ENCODE data around the gene CFAP99.

CFAP99 gene

DNA sequence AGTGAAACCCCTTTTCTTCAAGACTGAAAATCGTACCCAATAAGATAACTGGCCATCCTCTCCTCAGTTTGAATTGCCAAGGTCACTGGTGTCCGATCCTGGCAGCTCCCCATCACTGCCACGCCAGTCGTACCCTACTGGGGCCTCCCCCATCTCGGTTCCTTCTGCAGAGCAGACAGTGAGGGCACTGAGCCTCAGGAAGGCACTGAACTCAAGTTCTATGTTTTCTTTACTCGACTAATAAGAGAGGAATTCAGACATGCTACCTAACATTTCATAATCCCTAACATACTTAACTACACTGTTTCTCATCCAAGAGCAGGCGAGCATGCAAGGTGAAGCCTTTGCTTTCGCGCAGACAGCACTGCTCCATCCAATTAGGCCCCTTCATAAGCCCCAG is 23.7 kb upstream of the CFAP99 start:
- Mint-ChIP-seq H3K9me3 (no peaks in the 10 kb centered on the region), H3K4me3 (no peak overlapping the region), H3K27ac (ENCODE audit: low read depth) (no peak overlapping the region), H3K36me3 (ENCODE audit: insufficient read depth) (peaks cover 7% of the 10 kb centered on the region), H3K4me1 (peaks cover 63% of the 10 kb centered on the region), H3K27me3 (no peaks in the 10 kb centered on the region)
- no peak for DNase-seq (ENCODE audit: low spot score in 2 of 2)
- ATAC-seq (replicated peaks; ENCODE audit: extremely low read depth, poor library complexity, severe bottlenecking) = no peak

DNA sequence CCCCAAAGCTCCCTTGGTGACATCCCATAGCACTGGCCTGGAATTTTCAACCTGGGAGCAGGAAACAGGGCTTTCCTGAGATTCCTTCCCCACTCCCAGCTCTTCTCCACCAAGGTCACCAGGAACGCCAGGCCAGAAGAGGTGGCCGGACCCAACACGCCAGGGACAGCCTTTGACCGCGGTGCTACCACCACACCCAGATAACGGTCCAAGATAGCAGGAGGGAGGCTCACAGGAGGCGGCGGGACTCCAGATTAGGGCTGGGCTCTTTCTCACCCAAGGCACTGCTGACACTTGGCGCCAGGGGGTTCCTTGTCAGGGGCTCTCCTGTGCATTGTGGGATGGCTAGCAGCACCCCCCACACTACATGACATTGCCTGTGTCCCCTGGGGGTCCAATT is 23.2 kb upstream of the CFAP99 start:
- Mint-ChIP-seq H3K4me3 (no peak overlapping the region), H3K36me3 (ENCODE audit: insufficient read depth) (peaks cover 7% of the 10 kb centered on the region), H3K27ac (ENCODE audit: low read depth) (no peak overlapping the region), H3K9me3 (no peaks in the 10 kb centered on the region), H3K27me3 (no peaks in the 10 kb centered on the region), H3K4me1 (peaks cover 63% of the 10 kb centered on the region)
- DNase-seq (ENCODE audit: low spot score in 2 of 2) = no peak
- ATAC-seq (replicated peaks; ENCODE audit: extremely low read depth, poor library complexity, severe bottlenecking) = no peak

DNA sequence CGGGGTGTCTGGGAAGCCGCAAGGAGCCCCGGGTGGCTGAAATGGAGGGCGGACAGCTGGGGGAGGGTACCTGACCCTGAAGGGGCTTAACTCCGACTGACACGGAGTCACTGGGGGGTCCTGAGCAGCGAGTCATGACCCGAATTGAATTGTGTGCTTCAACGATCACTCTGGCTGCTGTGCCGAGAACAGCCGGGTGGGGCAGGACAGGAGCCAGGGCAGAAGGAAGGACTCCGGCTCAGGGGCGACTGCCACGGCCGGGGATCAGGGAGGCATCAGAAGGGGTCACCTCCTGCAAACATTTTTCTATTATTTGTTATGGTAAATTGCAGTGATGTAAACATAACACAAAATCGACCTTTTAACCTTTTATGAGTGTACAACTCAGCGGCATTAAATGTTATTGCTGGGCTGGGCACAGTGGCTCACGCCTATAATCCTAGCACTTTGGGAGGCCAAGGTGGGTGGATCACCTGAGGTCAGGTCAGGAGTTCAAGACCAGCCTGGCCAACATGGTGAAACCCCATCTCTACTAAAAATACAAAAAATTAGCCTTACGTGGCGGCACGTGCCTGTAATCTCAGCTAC is 21.9 kb upstream of the CFAP99 start:
- DNase-seq (ENCODE audit: low spot score in 2 of 2) (no peak), ATAC-seq (replicated peaks; ENCODE audit: extremely low read depth, poor library complexity, severe bottlenecking) (no peak)
- peaks cover 58% of the 10 kb centered on the region for H3K4me1 Mint-ChIP-seq
- H3K27ac Mint-ChIP-seq (ENCODE audit: low read depth) = no peak overlapping the region
- H3K4me3 Mint-ChIP-seq = no peak overlapping the region
- no peaks in the 10 kb centered on the region for H3K27me3 Mint-ChIP-seq
- H3K36me3 Mint-ChIP-seq (ENCODE audit: insufficient read depth) = peaks cover 7% of the 10 kb centered on the region
- H3K9me3 Mint-ChIP-seq = no peaks in the 10 kb centered on the region

DNA sequence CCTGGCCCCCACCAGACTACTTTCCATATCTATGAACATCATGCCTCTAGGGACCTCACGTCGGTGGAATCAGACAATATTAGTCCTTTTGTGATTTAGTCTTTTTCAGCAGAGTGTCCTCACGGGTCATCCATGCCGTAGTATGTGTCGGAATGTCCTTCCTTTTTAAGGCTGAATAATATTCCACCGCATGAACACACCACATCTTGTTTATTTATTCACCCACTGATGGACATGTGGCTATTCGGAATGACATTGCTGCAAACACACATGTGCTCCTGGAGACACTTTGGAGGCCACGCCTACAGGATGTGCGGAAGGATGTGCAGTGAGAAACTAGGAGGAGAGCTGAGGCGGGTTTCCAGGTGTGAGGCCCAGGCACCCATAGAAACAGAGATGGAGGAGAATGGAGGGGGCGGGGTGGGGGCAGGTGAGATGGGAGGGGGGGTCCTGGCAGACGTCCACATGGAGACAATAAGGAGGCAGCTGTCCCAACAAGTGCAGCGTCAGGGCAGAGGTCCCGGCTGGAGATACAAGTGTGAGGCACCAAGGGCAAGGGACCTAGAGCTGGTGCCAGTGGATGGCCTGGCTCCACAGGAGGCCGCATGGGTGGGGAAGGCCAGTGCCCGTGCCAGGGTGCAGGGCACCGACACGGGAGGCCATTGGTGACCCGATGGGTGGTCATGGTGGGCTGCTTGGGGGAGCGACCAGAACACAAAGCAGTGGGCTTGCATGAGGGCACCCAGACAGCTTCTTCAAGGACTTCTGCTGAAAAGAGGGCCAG is 21.0 kb upstream of the CFAP99 start:
- ATAC-seq (replicated peaks; ENCODE audit: extremely low read depth, poor library complexity, severe bottlenecking) (no peak), DNase-seq (ENCODE audit: low spot score in 2 of 2) (no peak)
- H3K4me3 Mint-ChIP-seq = no peak overlapping the region
- peaks cover 8% of the 10 kb centered on the region for H3K36me3 Mint-ChIP-seq (ENCODE audit: insufficient read depth)
- H3K9me3 Mint-ChIP-seq = no peaks in the 10 kb centered on the region
- H3K27ac Mint-ChIP-seq (ENCODE audit: low read depth) = peak overlapping the region; percentile 30
- H3K4me1 Mint-ChIP-seq = peaks cover 57% of the 10 kb centered on the region
- no peaks in the 10 kb centered on the region for H3K27me3 Mint-ChIP-seq

DNA sequence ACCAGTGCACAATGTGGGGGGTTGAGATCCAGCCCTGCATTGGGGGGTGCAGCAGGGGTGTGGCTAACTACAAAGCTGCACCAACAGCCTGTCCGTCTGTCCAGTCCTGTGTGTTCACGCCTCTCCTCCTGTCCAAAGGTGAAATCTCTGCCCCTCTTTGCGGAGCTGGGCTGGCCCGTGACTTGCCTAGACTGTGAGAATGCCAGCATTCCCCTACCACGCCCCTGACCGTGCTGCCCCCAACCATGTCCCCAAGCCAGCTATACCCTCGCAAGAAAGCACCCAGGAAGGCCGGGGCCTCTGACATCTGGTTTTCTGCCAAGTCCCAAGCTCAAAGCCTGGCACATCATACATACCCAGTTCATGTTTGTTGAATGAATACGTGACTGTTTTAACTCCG is 19.5 kb upstream of the CFAP99 start:
- Mint-ChIP-seq H3K27me3 (no peaks in the 10 kb centered on the region), H3K27ac (ENCODE audit: low read depth) (peak overlapping the region; percentile 57), H3K4me3 (no peak overlapping the region), H3K9me3 (no peaks in the 10 kb centered on the region), H3K36me3 (ENCODE audit: insufficient read depth) (peaks cover 6% of the 10 kb centered on the region), H3K4me1 (peaks cover 52% of the 10 kb centered on the region)
- ATAC-seq (replicated peaks; ENCODE audit: extremely low read depth, poor library complexity, severe bottlenecking) (no peak), DNase-seq (ENCODE audit: low spot score in 2 of 2) (no peak)

DNA sequence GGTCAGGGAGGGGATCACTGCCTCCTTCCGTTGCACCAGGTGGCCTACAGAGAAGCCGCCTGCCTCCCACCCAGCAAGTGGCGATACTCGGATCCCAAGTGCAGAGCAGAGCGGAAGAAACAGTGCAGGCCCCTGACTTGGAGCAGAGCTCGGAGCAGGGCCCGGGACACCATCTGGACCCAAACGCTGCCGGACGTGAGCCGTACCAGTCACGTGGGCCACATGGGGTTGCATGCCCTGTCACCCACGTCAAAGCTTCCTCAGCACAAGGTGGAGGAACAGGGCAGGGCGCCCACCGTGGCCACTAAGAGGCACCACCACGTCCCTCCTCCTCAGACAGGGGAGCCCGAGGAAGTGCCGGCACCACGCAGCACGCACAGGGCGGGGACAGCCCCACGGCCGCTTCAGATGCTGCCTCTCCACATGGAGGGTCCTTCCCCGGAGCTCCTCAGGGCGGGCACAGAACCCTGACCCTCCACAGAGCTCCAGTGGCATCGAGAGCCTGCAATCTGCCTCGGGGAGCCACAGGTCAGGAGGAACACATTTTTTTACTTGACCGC is 19.0 kb upstream of the CFAP99 start:
- Mint-ChIP-seq H3K36me3 (ENCODE audit: insufficient read depth) (peaks cover 7% of the 10 kb centered on the region), H3K27ac (ENCODE audit: low read depth) (peak overlapping the region; percentile 57), H3K9me3 (no peaks in the 10 kb centered on the region), H3K4me1 (peaks cover 53% of the 10 kb centered on the region), H3K27me3 (no peaks in the 10 kb centered on the region), H3K4me3 (no peak overlapping the region)
- DNase-seq (ENCODE audit: low spot score in 2 of 2) (no peak), ATAC-seq (replicated peaks; ENCODE audit: extremely low read depth, poor library complexity, severe bottlenecking) (no peak)

DNA sequence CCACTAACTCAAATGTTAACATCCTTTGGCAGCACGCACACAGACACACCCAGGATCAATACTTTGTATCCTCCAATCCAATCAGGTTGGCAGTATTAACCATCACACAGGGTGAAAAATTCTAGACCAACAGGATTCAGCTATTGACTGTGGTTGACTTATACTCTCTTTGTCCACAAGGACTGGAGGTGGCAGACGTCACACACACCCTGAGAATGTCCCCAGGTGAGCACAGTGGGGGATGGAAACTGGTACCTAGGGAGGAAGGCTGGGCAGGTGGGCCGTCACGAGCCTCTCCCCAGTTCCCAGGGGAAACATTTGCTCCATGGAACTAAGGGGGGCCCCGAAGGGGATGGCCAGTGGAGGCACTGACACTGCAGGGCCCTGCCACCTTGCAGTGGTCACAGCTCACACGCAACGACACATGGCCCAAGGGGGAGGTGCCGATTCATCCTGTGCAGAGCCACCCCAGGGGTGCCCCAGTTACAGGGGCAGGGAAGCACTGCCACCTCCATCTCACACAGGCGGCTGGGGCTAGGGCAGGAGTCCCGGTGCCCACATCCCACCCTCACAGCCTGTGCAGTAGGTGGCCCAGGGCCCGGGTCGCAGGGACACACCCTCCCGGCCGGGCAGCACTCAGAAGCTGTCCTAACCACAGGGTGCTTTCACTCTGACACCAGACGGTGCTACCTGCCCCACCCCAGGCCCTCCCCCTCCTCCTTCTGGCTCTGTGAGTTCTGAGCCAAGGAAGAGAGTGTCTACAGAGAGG is 17.7 kb upstream of the CFAP99 start:
- DNase-seq (ENCODE audit: low spot score in 2 of 2) = no peak
- Mint-ChIP-seq H3K4me1 (peaks cover 47% of the 10 kb centered on the region), H3K9me3 (no peaks in the 10 kb centered on the region), H3K36me3 (ENCODE audit: insufficient read depth) (peaks cover 8% of the 10 kb centered on the region), H3K27me3 (no peaks in the 10 kb centered on the region), H3K4me3 (peak overlapping the region; percentile 19), H3K27ac (ENCODE audit: low read depth) (peak overlapping the region; percentile 16)
- ATAC-seq (replicated peaks; ENCODE audit: extremely low read depth, poor library complexity, severe bottlenecking) = peak; percentile 31

DNA sequence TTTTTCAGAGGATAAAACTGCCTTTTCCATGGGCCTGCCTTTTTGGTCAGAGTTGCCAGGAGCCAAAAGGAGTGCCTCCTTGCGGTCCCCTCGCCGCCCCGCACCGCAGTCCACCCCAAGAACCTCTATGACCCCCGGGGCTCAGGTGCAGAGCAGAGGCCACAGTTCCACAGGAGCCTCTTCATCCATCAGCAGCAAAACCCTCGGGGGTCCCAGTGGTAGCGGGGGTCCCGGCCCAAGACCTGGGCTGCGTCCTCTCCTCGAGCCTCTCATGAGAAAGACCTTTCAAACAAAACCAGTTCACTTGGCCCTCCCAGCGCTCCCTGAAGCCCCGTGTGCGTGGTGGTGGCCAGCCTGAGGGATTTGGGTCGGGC is 17.2 kb upstream of the CFAP99 start:
- peaks cover 49% of the 10 kb centered on the region for H3K4me1 Mint-ChIP-seq
- H3K27ac Mint-ChIP-seq (ENCODE audit: low read depth) = peak overlapping the region; percentile 16
- no peak for DNase-seq (ENCODE audit: low spot score in 2 of 2)

DNA sequence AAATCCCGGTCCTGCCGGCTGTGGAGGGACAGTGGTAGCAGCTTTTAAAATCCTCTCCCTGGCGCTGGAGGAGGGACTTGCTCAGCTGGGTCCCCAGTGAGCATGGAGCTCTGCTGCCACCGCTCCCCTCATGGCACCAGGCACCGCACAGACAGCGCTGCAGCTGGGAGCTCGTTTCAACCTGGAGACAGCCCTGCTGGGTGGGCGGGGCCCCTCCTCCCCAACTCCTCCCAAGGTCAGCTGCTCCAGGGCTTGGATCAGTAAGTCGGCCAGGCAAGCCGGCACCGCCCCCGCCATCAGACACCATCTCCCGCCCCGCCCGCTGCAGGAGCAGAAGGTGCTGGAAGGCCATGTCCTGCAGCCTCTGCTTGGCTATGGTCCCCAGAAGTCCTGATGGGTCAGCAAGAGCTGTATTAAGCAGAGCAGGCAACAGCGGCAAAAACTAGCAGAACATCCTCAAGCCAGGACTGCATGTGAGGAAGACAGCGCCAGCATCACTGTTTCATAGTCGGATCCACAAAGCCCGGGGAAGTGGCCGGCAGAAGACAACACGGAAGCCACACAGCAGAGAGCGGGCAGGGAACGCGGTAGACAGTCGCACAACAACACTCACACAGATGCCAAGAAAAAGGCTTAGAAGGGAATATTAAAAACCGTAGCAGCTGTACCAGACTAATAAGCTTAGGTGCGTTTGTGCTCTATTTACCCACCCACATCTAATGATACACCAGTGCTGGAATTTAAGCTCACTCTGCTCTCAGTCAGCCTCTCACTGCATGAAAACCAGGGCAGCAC is 16.5 kb upstream of the CFAP99 start:
- no peak for ATAC-seq (replicated peaks; ENCODE audit: extremely low read depth, poor library complexity, severe bottlenecking)
- peak overlapping the region; percentile 16 for H3K27ac Mint-ChIP-seq (ENCODE audit: low read depth)
- DNase-seq (ENCODE audit: low spot score in 2 of 2) = no peak
- peak overlapping the region; percentile 27 for H3K4me3 Mint-ChIP-seq
- H3K4me1 Mint-ChIP-seq = peaks cover 55% of the 10 kb centered on the region
- no peaks in the 10 kb centered on the region for H3K9me3 Mint-ChIP-seq
- peaks cover 11% of the 10 kb centered on the region for H3K36me3 Mint-ChIP-seq (ENCODE audit: insufficient read depth)
- no peaks in the 10 kb centered on the region for H3K27me3 Mint-ChIP-seq

More for the DNA sequence above, 17.2 kb upstream of the CFAP99 start:
- no peak for ATAC-seq (replicated peaks; ENCODE audit: extremely low read depth, poor library complexity, severe bottlenecking)
- Mint-ChIP-seq H3K9me3 (no peaks in the 10 kb centered on the region), H3K4me3 (peak overlapping the region; percentile 27), H3K36me3 (ENCODE audit: insufficient read depth) (peaks cover 8% of the 10 kb centered on the region), H3K27me3 (no peaks in the 10 kb centered on the region)

DNA sequence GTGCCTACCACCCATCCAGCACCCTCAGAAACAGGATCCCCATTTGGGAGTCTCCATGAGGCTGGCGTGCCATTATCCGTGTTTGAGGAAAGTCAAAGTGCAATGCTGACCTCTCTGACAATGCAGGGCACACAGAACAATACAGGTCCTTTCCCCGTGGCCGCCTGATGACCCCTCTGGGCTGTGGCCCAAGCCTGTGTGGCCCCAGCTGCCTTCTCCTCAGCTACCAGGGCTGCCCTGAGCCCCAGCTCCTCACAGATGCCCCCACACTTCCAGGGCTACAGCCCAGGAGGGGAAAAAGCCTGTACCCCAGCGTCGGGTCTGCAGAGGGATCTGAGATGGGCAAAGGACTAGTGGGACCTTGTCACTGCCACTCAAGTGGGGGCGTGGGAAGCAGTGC is 15.8 kb upstream of the CFAP99 start:
- Mint-ChIP-seq H3K36me3 (ENCODE audit: insufficient read depth) (peaks cover 10% of the 10 kb centered on the region), H3K27me3 (no peaks in the 10 kb centered on the region), H3K4me3 (no peak overlapping the region), H3K4me1 (peaks cover 50% of the 10 kb centered on the region), H3K9me3 (no peaks in the 10 kb centered on the region), H3K27ac (ENCODE audit: low read depth) (no peak overlapping the region)
- ATAC-seq (replicated peaks; ENCODE audit: extremely low read depth, poor library complexity, severe bottlenecking) (no peak), DNase-seq (ENCODE audit: low spot score in 2 of 2) (no peak)

DNA sequence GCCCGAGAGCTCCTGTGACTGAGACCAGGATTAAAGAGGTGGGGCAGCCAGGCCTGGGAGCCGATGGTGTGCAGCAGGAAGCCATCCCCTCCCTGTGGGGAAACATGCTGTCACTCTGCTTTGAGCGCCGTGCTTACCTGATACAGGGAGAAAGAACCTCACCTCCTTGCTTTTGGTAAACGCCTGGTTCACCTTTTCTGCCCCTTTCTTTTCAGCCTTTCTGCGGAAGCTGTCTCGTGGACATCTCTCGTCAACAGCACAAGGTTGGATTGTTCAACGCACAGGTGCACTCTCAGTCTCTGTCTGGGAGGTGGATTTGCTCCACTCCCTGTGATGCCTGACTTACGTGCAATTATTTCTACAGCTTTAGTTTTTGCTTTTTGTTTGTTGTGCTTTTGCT is 12.3 kb upstream of the CFAP99 start:
- Mint-ChIP-seq H3K36me3 (ENCODE audit: insufficient read depth) (peaks cover 17% of the 10 kb centered on the region), H3K4me3 (no peak overlapping the region), H3K4me1 (peaks cover 45% of the 10 kb centered on the region), H3K9me3 (no peaks in the 10 kb centered on the region), H3K27ac (ENCODE audit: low read depth) (peak overlapping the region; percentile 48), H3K27me3 (no peaks in the 10 kb centered on the region)
- DNase-seq (ENCODE audit: low spot score in 2 of 2) = no peak
- no peak for ATAC-seq (replicated peaks; ENCODE audit: extremely low read depth, poor library complexity, severe bottlenecking)

DNA sequence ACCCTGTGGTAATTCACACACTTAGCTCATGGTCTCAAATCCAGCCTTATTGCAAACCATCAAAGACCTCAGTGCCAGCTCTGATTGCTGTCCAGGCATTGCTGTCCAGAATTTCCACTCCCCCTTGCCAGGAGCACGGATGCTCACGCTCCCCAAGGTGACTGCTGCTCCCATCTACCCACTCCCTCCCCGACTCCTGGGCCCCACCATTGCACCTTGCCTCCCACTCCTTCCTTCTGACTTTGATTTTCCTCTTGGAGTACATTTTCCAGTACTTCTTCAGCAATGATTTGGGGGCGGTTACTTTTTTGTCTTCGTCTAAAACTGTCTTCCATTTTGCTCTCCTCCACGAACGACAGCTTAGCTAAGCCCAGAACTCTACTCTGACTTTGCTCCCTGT is 11.8 kb upstream of the CFAP99 start:
- Mint-ChIP-seq H3K36me3 (ENCODE audit: insufficient read depth) (peaks cover 19% of the 10 kb centered on the region), H3K27ac (ENCODE audit: low read depth) (peak overlapping the region; percentile 48), H3K4me3 (no peak overlapping the region), H3K27me3 (no peaks in the 10 kb centered on the region), H3K4me1 (peaks cover 50% of the 10 kb centered on the region), H3K9me3 (no peaks in the 10 kb centered on the region)
- ATAC-seq (replicated peaks; ENCODE audit: extremely low read depth, poor library complexity, severe bottlenecking) = no peak
- DNase-seq (ENCODE audit: low spot score in 2 of 2) = no peak

All from central memory CD8-positive, alpha-beta T cell (primary cell).